Brain microvascular endothelial cell (primary cell): ENCODE data around the gene SYT14.

ENCODE experiments used
- DNase-seq: peaks from one replicate; pipeline ENCODE4 v3.0.0-alpha.2; 2020
- H3K27ac ChIP-seq: fragments of 250-450 bp; sonication (Bioruptor Pico); 2 replicates; pipeline ENCODE4 v1.5.1; 2020; ENCODE audit warnings: mild to moderate bottlenecking, moderate library complexity
- H3K27me3 ChIP-seq: fragments of 250-450 bp; sonication (Bioruptor Pico); replicated peaks from 2 replicates; pipeline ENCODE4 v1.5.1; 2020; ENCODE audit warnings: mild to moderate bottlenecking
- H3K36me3 ChIP-seq: fragments of 250-450 bp; sonication (Bioruptor Pico); replicated peaks from 2 replicates; pipeline ENCODE4 v1.5.1; 2020; ENCODE audit warnings: mild to moderate bottlenecking
- H3K4me3 ChIP-seq: 2 replicates; pipeline ENCODE4 v1.5.1; 2011; ENCODE audit warnings: low read depth, mild to moderate bottlenecking, control low read depth, low read length, moderate library complexity
- CTCF ChIP-seq: IDR thresholded peaks from 2 replicates; pipeline ENCODE4 v1.5.1; 2011; ENCODE audit warnings: low read depth, mild to moderate bottlenecking, moderate library complexity, low read length, control low read depth, inconsistent platforms; ENCODE audit errors: missing control alignments
- in situ Hi-C: cut with HindIII; loops from 2 replicates; pipeline ENCODE4 v1.10.0; 2017; ENCODE audit warnings: low sequenced_read_pairs, low pct_ligation_motif_present

SYT14 gene

GRCh38 chr1:210201681-210202080 is 263.7 kb downstream of the SYT14 start:
- no peak for DNase-seq
- H3K4me3 ChIP-seq: no peak overlapping the region
- H3K27ac ChIP-seq: no peak overlapping the region
- no peaks in the 10 kb centered on the region for H3K27me3 ChIP-seq
- no peaks in the 10 kb centered on the region for H3K36me3 ChIP-seq
- no peak for TF ChIP-seq CTCF
- in situ Hi-C loops: no loop called here

- Histone ChIP-seq H3K27ac (no peak overlapping the region), H3K36me3 (no peaks in the 10 kb centered on the region), H3K4me3 (no peak overlapping the region), H3K27me3 (no peaks in the 10 kb centered on the region)
- no peak for TF ChIP-seq CTCF
- no peak for DNase-seq
- in situ Hi-C loops: no loop called here
These were observed 269.8 kb downstream of the SYT14 start for GRCh38 chr1:210207597-210208450.

- Histone ChIP-seq H3K36me3 (no peaks in the 10 kb centered on the region), H3K4me3 (no peak overlapping the region), H3K27me3 (no peaks in the 10 kb centered on the region), H3K27ac (no peak overlapping the region)
- DNase-seq: no peak
- in situ Hi-C loops: no loop called here
- TF ChIP-seq CTCF: no peak
These were observed 275.3 kb downstream of the SYT14 start for GRCh38 chr1:210213335-210213734.

- no peaks in the 10 kb centered on the region for H3K27me3 ChIP-seq
- no peak for DNase-seq
- H3K4me3 ChIP-seq: no peak overlapping the region
- no peak overlapping the region for H3K27ac ChIP-seq
- H3K36me3 ChIP-seq: no peaks in the 10 kb centered on the region
- in situ Hi-C loops: no loop called here
- no peak for TF ChIP-seq CTCF
These were observed 276.8 kb downstream of the SYT14 start for GRCh38 chr1:210214573-210215409.

- in situ Hi-C loops: no loop called here
- DNase-seq: no peak
- Histone ChIP-seq H3K27me3 (no peaks in the 10 kb centered on the region), H3K4me3 (no peak overlapping the region), H3K36me3 (no peaks in the 10 kb centered on the region), H3K27ac (no peak overlapping the region)
- no peak for TF ChIP-seq CTCF
These were observed 279.5 kb downstream of the SYT14 start for GRCh38 chr1:210217482-210217881.
